H9 (cell line): ENCODE data around the gene KISS1R. TPM values are rescaled to one million over a fixed set of nuclear protein-coding genes. Genes with fewer than 3 reads are reported as not detected.

Experiments
- DNase-seq: peaks from one replicate; pipeline ENCODE4 v3.0.0-alpha.2; 2017
- H2AFZ ChIP-seq: one replicate; pipeline ENCODE4 v1.6.1; 2013; ENCODE audit warnings: mild to moderate bottlenecking, low read length, control low read depth, moderate library complexity
- H2AK5ac ChIP-seq: 2 replicates; pipeline ENCODE4 v1.6.1; 2013; ENCODE audit warnings: low read length, control low read depth, mixed read lengths; ENCODE audit not compliant: insufficient read length
- H2BK120ac ChIP-seq: one replicate; pipeline ENCODE4 v1.6.1; 2013; ENCODE audit warnings: low read depth, mild to moderate bottlenecking, low read length, control low read depth, inconsistent platforms; ENCODE audit not compliant: poor library complexity, severe bottlenecking
- H2BK12ac ChIP-seq: 2 replicates; pipeline ENCODE4 v1.6.1; 2013; ENCODE audit warnings: low read length, control low read depth, mixed read lengths, low read depth; ENCODE audit not compliant: insufficient read length
- H2BK15ac ChIP-seq: 2 replicates; pipeline ENCODE4 v1.6.1; 2013; ENCODE audit warnings: low read depth, low read length, control low read depth
- H2BK20ac ChIP-seq: one replicate; pipeline ENCODE4 v1.6.1; 2013; ENCODE audit warnings: low read depth, mild to moderate bottlenecking, low read length, control low read depth, inconsistent platforms; ENCODE audit not compliant: poor library complexity, severe bottlenecking
- H2BK5ac ChIP-seq: 2 replicates; pipeline ENCODE4 v1.6.1; 2013; ENCODE audit warnings: low read length, control low read depth, mixed read lengths; ENCODE audit not compliant: insufficient read length
- H3K14ac ChIP-seq: 2 replicates; pipeline ENCODE4 v1.6.1; 2013; ENCODE audit warnings: low read length, control low read depth; ENCODE audit not compliant: insufficient read depth
- H3K18ac ChIP-seq: 2 replicates; pipeline ENCODE4 v1.6.1; 2013; ENCODE audit warnings: low read depth, mild to moderate bottlenecking, mixed read lengths, low read length, control low read depth; ENCODE audit not compliant: insufficient read length
- H3K23ac ChIP-seq: 2 replicates; pipeline ENCODE4 v1.6.1; 2013; ENCODE audit warnings: low read length, control low read depth, mixed read lengths, low read depth; ENCODE audit not compliant: insufficient read length
- H3K23me2 ChIP-seq: 2 replicates; pipeline ENCODE4 v1.6.1; 2013; ENCODE audit warnings: low read depth, mild to moderate bottlenecking, mixed read lengths, low read length, control low read depth; ENCODE audit not compliant: insufficient read length, poor library complexity, severe bottlenecking
- H3K27ac ChIP-seq: 2 replicates; pipeline ENCODE4 v1.5.1; 2013; ENCODE audit warnings: low read length, control low read depth, mixed read lengths, low read depth; ENCODE audit not compliant: insufficient read length
- H3K27me3 ChIP-seq: 2 replicates; pipeline ENCODE4 v1.6.1; 2013; ENCODE audit warnings: low read length, control low read depth, inconsistent platforms; ENCODE audit not compliant: insufficient read depth
- H3K4ac ChIP-seq: 2 replicates; pipeline ENCODE4 v1.6.1; 2013; ENCODE audit warnings: low read depth, mild to moderate bottlenecking, control low read depth, inconsistent platforms, low read length, moderate library complexity
- H3K4me1 ChIP-seq: 2 replicates; pipeline ENCODE4 v1.6.1; 2013; ENCODE audit warnings: low read length, control low read depth, inconsistent platforms; ENCODE audit not compliant: insufficient read depth
- H3K4me2 ChIP-seq: 2 replicates; pipeline ENCODE4 v1.6.1; 2013; ENCODE audit warnings: low read length, control low read depth, mixed read lengths; ENCODE audit not compliant: insufficient read length, insufficient read depth
- H3K56ac ChIP-seq: 2 replicates; pipeline ENCODE4 v1.6.1; 2013; ENCODE audit warnings: low read depth, mild to moderate bottlenecking, mixed read lengths, low read length, control low read depth; ENCODE audit not compliant: insufficient read length
- H3K79me1 ChIP-seq: 2 replicates; pipeline ENCODE4 v1.6.1; 2013; ENCODE audit warnings: low read depth, mild to moderate bottlenecking, moderate library complexity, low read length, control low read depth, inconsistent platforms; ENCODE audit not compliant: insufficient read depth, poor library complexity, severe bottlenecking
- H3K79me2 ChIP-seq: 2 replicates; pipeline ENCODE4 v1.6.1; 2013; ENCODE audit warnings: low read length, control low read depth, inconsistent platforms; ENCODE audit not compliant: insufficient read depth
- H3K9ac ChIP-seq: 2 replicates; pipeline ENCODE4 v1.6.1; 2013; ENCODE audit warnings: low read length, control low read depth, mixed read lengths; ENCODE audit not compliant: insufficient read length; ENCODE audit errors: extremely low read depth
- H3K9me3 ChIP-seq: one replicate; pipeline ENCODE4 v1.6.1; 2013; ENCODE audit warnings: low read depth, low read length, inconsistent platforms; ENCODE audit not compliant: control insufficient read depth
- H3T11ph ChIP-seq: one replicate; pipeline ENCODE4 v1.6.1; 2013; ENCODE audit warnings: mild to moderate bottlenecking, low read length, control low read depth, inconsistent platforms
- H4K20me1 ChIP-seq: one replicate; pipeline ENCODE4 v1.6.1; 2013; ENCODE audit not compliant: control insufficient read depth, insufficient read length, insufficient read depth
- H4K5ac ChIP-seq: 2 replicates; pipeline ENCODE4 v1.6.1; 2013; ENCODE audit warnings: low read depth, mild to moderate bottlenecking, mixed read lengths, low read length, control low read depth; ENCODE audit not compliant: insufficient read length
- H4K8ac ChIP-seq: replicated peaks from 2 replicates; pipeline ENCODE4 v1.6.1; 2013; ENCODE audit warnings: low read length, control low read depth, mixed read lengths, low read depth; ENCODE audit not compliant: insufficient read length
- H4K91ac ChIP-seq: 2 replicates; pipeline ENCODE4 v1.6.1; 2013; ENCODE audit warnings: low read depth, mild to moderate bottlenecking, moderate library complexity, mixed read lengths, low read length, control low read depth; ENCODE audit not compliant: insufficient read length
- H3K27ac Mint-ChIP-seq, 3 experiments: 2 replicates in 2 of 3; 3 replicates in 1 of 3; pipeline ENCODE4 v1.8.0; 2020 to 2021; ENCODE audit warnings: mixed read lengths in 3 of 3, mild to moderate bottlenecking in 1 of 3, moderate library complexity in 1 of 3
- H3K27me3 Mint-ChIP-seq: 2 replicates; pipeline ENCODE4 v1.8.0; 2021; ENCODE audit warnings: low read depth, mild to moderate bottlenecking, moderate library complexity, mixed read lengths
- H3K36me3 Mint-ChIP-seq, 3 experiments: 2 replicates in 2 of 3; 3 replicates in 1 of 3; pipeline ENCODE4 v1.8.0; 2020 to 2021; ENCODE audit warnings: low read depth in 3 of 3, mixed read lengths in 3 of 3; ENCODE audit not compliant: insufficient read depth in 1 of 3
- H3K4me1 Mint-ChIP-seq, 2 experiments: 2 replicates each; pipeline ENCODE4 v1.8.0; 2020; ENCODE audit warnings: mixed read lengths in 2 of 2
- H3K4me3 Mint-ChIP-seq, 2 experiments: 2 replicates in 1 of 2; 3 replicates in 1 of 2; pipeline ENCODE4 v1.8.0; 2020 to 2021; ENCODE audit warnings: mild to moderate bottlenecking in 2 of 2, mixed read lengths in 2 of 2, moderate library complexity in 1 of 2
- H3K9me3 Mint-ChIP-seq, 2 experiments: 2 replicates in 1 of 2; 3 replicates in 1 of 2; pipeline ENCODE4 v1.8.0; 2020; ENCODE audit warnings: mild to moderate bottlenecking in 2 of 2, mixed read lengths in 2 of 2, moderate library complexity in 1 of 2
- WGBS: extraction: QIAGEN DNeasy Blood & Tissue Kit; methylation state at CpG from one replicate; pipeline ENCODE4 v1.1.7; 2013; ENCODE audit warnings: missing lambda C conversion rate, low lambda C conversion rate, mixed read lengths; ENCODE audit not compliant: insufficient read length; ENCODE audit errors: extremely low coverage; 5-methylcytosine and 5-hydroxymethylcytosine counted together
- total RNA-seq: library from RNA; stranded (reverse); gene quantifications from 2 replicates; pipeline ENCODE4 v1.2.1, GENCODE V29; 2021
- TF ChIP-seq, protein P1 (sequence below): fragments of 200-600 bp; sonication (generic); conservative IDR thresholded peaks from 3 replicates; pipeline ENCODE4 v1.8.0; 2021; ENCODE audit warnings: antibody characterized with exemption, mild to moderate bottlenecking

KISS1R gene
- total RNA-seq, 1 experiment from 2014 or later, result 3.3 TPM

DNA sequence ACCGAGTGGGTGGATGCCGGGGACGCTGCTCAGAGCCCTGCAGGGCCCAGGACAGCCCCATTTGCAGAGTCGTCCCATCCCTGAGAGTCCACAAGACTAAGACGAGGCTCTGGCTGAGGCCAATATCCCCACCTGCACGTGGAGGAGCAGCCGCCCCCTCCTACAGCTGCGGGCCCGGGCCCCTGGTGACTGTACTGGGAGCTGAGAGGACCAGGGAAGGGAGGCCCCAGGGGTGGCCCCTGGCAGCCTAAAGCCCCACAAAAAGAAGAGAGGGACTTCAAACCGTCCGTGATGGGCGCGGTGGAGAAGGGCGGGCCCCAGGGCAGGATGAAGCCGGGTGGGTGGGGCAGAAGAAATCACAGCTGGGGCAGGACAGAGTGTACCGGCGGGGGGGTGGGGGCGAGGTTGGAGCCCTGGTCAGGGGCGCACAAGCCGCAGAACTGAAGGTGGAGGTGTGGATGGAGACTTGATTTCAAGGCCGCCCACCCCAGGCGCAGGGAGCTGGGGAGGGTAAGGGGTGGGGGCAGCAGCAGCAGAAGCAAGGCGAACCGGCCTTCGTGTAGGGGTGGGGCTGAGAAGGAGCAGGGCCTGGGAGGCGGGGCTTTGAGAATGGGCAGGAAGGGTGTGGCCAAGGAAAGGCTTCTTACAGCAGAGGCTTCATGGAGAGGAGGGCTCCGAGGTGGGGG lies 44.7 kb upstream of the KISS1R start:
- Mint-ChIP-seq H3K27me3 (no peaks in the 10 kb centered on the region; the same call in 1 of the 2 replicates), H3K4me3 (peak overlapping the region; percentile 42 to 59; a peak in 4 of 5 replicates), H3K4me1 (peaks cover 4 to 14% of the 10 kb centered on the region in 2 experiments), H3K36me3 (peaks cover 27 to 61% (median 43%) of the 10 kb centered on the region in 3 experiments), H3K27ac (peak overlapping the region in 2 of 3 experiments; percentile 32 to 49; a peak in 3 of 7 replicates), H3K9me3 (peaks cover 6 to 7% of the 10 kb centered on the region in 2 experiments)
- H4K91ac ChIP-seq, result no peak overlapping the region
- WGBS, result no CpG with 5 or more reads among the region's 27 CpGs
- peak overlapping the region; percentile 6 for H3K4me2 ChIP-seq
- H2AFZ ChIP-seq, result no peak overlapping the region
- H4K5ac ChIP-seq, result no peak overlapping the region
- no peak overlapping the region for H2BK15ac ChIP-seq
- H3K4me1 ChIP-seq, result no peaks in the 10 kb centered on the region
- H3K14ac ChIP-seq, result no peak overlapping the region
- no peak overlapping the region for H3K9ac ChIP-seq
- H3K79me2 ChIP-seq, result no peaks in the 10 kb centered on the region
- no peak overlapping the region for H4K8ac ChIP-seq
- no peak overlapping the region for H3T11ph ChIP-seq
- H2BK20ac ChIP-seq, result no peak overlapping the region
- H3K18ac ChIP-seq, result no peak overlapping the region
- no peaks in the 10 kb centered on the region for H3K79me1 ChIP-seq
- no peak overlapping the region for H3K56ac ChIP-seq
- no peak overlapping the region for H3K23ac ChIP-seq
- H3K27ac ChIP-seq, result no peak overlapping the region
- no peaks in the 10 kb centered on the region for H3K27me3 ChIP-seq
- TF ChIP-seq, protein P1, sequence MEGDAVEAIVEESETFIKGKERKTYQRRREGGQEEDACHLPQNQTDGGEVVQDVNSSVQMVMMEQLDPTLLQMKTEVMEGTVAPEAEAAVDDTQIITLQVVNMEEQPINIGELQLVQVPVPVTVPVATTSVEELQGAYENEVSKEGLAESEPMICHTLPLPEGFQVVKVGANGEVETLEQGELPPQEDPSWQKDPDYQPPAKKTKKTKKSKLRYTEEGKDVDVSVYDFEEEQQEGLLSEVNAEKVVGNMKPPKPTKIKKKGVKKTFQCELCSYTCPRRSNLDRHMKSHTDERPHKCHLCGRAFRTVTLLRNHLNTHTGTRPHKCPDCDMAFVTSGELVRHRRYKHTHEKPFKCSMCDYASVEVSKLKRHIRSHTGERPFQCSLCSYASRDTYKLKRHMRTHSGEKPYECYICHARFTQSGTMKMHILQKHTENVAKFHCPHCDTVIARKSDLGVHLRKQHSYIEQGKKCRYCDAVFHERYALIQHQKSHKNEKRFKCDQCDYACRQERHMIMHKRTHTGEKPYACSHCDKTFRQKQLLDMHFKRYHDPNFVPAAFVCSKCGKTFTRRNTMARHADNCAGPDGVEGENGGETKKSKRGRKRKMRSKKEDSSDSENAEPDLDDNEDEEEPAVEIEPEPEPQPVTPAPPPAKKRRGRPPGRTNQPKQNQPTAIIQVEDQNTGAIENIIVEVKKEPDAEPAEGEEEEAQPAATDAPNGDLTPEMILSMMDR, result no peak
- H3K4ac ChIP-seq, result no peak overlapping the region
- no peak overlapping the region for H2BK5ac ChIP-seq
- H3K9me3 ChIP-seq, result no peaks in the 10 kb centered on the region
- no peak overlapping the region for H2BK120ac ChIP-seq
- no peak overlapping the region for H2AK5ac ChIP-seq
- no peaks in the 10 kb centered on the region for H4K20me1 ChIP-seq
- H3K23me2 ChIP-seq, result no peaks in the 10 kb centered on the region
- no peak overlapping the region for H2BK12ac ChIP-seq
- DNase-seq, result peak; percentile 94
